Subcutaneous adipose tissue (tissue), 4 donors: ENCODE data around the gene ITGB3BP. TPM values are rescaled to one million over a fixed set of nuclear protein-coding genes. Genes with fewer than 3 reads are reported as not detected.

Source experiments
- total RNA-seq, 4 donors: library from RNA; depleted of rRNA; stranded (reverse); fragments of >200 nt; gene quantifications; one replicate each; pipeline ENCODE4 v1.1.0, GENCODE V29; 2016
- TF ChIP-seq, protein P1 (sequence below): fragments of 450-650 bp; IDR thresholded peaks from one replicate; pipeline ENCODE4 v1.5.1; 2016; ENCODE audit warnings: low read depth, mild to moderate bottlenecking, control low read depth, antibody characterized with exemption, moderate library complexity

The ITGB3BP gene, protein sequence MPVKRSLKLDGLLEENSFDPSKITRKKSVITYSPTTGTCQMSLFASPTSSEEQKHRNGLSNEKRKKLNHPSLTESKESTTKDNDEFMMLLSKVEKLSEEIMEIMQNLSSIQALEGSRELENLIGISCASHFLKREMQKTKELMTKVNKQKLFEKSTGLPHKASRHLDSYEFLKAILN
- total RNA-seq = 10 to 100 TPM in 2 of 4 donors, 1 to 10 TPM in 2; 9.2 to 10.2 (median 9.9) TPM

DNA sequence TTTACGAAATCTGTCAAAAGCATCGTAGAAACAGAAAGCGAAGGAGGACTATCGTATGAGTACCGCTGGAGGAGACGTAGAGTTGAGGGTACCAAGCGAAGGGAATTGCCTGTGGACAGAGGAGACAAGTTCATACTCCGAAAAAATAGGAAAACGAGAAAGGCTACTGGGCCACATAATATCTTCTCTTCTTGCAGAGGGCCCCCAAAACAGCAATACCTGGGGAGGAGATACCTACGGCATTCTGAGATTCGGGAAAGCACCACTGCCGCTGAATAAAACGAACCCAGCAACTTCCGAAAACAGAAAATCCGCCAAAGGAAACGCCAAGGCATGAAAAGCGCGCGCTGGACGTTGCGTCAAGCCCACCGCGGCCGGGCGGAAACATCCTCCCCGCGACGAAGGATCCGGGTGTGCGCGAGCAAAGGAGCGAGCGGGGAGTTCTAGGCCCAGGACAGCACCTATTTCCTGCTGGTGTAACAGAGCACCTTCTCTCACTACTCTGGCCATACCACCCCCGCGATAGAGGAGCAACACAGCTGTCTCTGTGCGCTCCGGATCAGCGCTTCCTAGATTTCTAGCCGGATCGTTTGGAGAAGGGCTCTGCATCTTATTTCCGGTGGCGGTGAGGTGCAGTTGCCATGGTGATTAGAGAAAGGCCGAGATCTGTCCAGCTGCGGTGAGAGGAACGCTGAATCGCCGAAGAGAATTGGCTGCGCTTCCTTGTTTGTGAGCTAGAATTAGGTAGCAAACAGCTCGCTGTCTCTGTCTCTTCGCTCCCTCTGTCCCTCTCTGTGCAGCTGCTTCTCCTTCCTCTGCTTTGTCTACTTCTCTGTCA is at the start of gene ITGB3BP, which contains the start of gene EFCAB7:
Gene ITGB3BP (minus strand): TSS at position 335 of the 838 bp plus-strand sequence. CDS start 92 bp downstream, at position 243.
Gene EFCAB7 (plus strand): TSS at position 635 of the 838 bp plus-strand sequence. CDS start 2,048 bp downstream, outside the sequence.
- TF ChIP-seq, protein P1, sequence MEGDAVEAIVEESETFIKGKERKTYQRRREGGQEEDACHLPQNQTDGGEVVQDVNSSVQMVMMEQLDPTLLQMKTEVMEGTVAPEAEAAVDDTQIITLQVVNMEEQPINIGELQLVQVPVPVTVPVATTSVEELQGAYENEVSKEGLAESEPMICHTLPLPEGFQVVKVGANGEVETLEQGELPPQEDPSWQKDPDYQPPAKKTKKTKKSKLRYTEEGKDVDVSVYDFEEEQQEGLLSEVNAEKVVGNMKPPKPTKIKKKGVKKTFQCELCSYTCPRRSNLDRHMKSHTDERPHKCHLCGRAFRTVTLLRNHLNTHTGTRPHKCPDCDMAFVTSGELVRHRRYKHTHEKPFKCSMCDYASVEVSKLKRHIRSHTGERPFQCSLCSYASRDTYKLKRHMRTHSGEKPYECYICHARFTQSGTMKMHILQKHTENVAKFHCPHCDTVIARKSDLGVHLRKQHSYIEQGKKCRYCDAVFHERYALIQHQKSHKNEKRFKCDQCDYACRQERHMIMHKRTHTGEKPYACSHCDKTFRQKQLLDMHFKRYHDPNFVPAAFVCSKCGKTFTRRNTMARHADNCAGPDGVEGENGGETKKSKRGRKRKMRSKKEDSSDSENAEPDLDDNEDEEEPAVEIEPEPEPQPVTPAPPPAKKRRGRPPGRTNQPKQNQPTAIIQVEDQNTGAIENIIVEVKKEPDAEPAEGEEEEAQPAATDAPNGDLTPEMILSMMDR = no peak

DNA sequence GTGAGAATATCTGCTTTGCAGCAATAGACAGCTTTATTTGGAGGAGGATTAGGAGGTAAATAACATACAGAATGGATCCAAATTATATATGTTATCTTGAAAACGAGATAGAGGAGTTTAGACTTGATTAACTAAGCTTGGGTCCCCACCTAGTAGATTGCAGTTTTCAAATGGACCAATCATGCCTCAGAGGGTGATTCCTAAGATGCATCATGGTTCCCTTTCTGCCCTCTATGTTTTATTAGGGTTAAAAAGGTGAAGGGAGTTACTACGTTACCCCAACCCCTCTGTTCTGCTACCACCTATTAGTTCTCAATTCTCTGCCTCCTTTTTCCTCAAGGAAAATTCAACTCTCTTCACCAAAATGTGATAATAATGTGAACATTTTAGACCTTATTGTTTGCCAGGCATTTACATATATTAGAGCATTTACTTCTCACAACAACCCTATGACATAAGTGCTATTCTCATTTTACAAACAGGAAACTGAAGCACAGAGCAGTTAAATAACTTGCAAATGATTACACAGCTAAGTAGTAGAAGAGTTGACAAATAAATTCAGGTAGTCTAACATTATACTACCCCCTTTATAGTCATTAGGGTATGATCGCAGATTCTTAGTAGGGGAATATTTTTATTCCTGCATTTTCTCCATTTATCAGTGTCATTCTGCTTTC is 46.8 kb upstream of the ITGB3BP start:
- TF ChIP-seq, protein P1 = no peak

DNA sequence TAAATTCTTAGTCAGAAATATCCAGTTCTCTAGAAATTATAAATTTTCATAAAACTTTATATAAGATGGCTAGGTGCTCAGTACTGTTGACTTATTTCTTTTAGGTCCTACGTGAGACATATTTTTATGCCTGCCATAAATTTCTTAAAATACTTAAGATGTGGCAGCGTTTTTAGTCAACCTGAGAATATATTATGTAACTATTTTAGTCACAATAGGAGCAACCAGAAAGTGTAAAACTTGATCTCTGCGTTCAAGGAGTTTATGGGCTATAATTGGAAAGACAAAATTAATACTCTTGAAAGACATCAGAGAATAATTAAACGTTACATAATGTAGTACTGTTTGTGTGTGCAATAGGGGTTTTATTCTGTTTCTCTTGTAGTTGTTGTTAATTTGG is 46.0 kb upstream of the ITGB3BP start:
- TF ChIP-seq, protein P1 = no peak

- TF ChIP-seq, protein P1 = no peak
Observed at GRCh38 chr1:63563745-63564144, 40.7 kb upstream of the ITGB3BP start.

GRCh38 chr1:63559357-63559756 is 36.3 kb upstream of the ITGB3BP start:
- TF ChIP-seq, protein P1 = no peak

DNA sequence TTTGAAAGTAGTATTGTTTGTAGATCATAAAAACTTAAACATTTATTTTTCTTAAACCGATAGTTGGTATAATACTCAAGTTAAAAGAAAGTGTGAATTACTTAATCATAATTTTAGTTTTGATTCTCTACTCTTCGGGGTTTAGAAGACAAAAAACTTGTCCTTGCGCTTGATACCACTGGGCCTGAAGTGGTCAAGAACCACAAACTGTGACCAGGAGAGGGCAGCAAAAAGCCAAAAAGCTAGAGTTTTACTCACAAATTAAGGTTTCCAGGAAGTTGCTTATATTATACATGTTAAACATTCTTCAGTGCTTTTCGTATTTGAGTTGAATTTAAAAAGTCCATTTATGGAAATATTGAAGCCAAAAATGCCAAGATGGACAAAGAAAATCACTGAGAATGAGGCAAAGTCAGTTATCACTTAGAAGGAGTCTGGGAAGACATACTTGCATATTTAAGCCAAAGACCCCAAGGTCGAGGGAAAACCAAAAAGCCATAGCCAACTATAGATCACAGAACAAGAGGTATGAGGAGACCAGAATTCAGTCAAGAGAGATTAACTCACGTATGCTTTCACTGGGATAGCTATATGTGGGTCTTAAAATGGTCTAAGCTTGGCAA is 34.5 kb upstream of the ITGB3BP start:
- TF ChIP-seq, protein P1 = no peak
